T-cell (primary cell): Measurements from ENCODE around the gene ATRNL1. TPM values are rescaled to one million over a fixed set of nuclear protein-coding genes. Genes with fewer than 3 reads are reported as not detected.

ENCODE experiments used
- ATAC-seq, 4 experiments: fragments of 200-7000 bp in 3 of 4; fragments of 150-1000 bp in 1 of 4; cut with Tn5 transposase; replicated peaks in 1 of 4; 1 replicate in 3 of 4; 2 replicates in 1 of 4; pipeline ENCODE4 v1.10.0; 2021; ENCODE audit warnings: moderate library complexity in 3 of 4, mild to moderate bottlenecking in 2 of 4, moderate number of reproducible peaks in 1 of 4
- CTCF ChIA-PET, 2 donors: fragments of 300-600 bp; sonication (Branson Sonifier 250); formaldehyde crosslinking; loops; one replicate each; lab custom pipeline; 2022; ENCODE audit warnings: antibody characterized with exemption in 2 of 2; lab: Charles Lee
- POLR2A ChIA-PET, 2 donors: fragments of 300-600 bp; sonication (Branson Sonifier 250); formaldehyde crosslinking; loops; one replicate each; lab custom pipeline; 2022; ENCODE audit warnings: antibody characterized with exemption in 2 of 2; lab: Charles Lee
- DNase-seq, 35 experiments: peaks; one replicate each; pipeline versions ENCODE4 v3.0.0 to v3.0.0-alpha.2; 2013 to 2023
- H3K27ac ChIP-seq: one replicate; pipeline ENCODE4 v1.5.1; 2013; ENCODE audit warnings: low read length
- H3K27me3 ChIP-seq, 2 experiments: replicated peaks in 1 of 2; 1 replicate in 1 of 2; 2 replicates in 1 of 2; pipeline versions ENCODE4 v1.6.1 to v1.7.0; 2013; ENCODE audit warnings: low read length in 1 of 2, mixed read lengths in 1 of 2; ENCODE audit not compliant: control insufficient read depth in 2 of 2, insufficient read depth in 2 of 2; ENCODE audit errors: extremely low read depth in 1 of 2
- H3K36me3 ChIP-seq, 2 donors: 1 replicate in 1 of 2; 2 replicates in 1 of 2; pipeline versions ENCODE4 v1.6.1 to v1.7.0; 2013; ENCODE audit warnings: low read length in 1 of 2; ENCODE audit not compliant: control insufficient read depth in 2 of 2, insufficient read depth in 1 of 2; ENCODE audit errors: extremely low read depth in 1 of 2
- H3K4me1 ChIP-seq, 2 experiments: 1 replicate in 1 of 2; 2 replicates in 1 of 2; pipeline versions ENCODE4 v1.6.1 to v1.7.0; 2013; ENCODE audit warnings: low read length in 2 of 2, mixed read lengths in 1 of 2; ENCODE audit not compliant: insufficient read depth in 2 of 2, control insufficient read depth in 1 of 2; ENCODE audit errors: extremely low read depth in 1 of 2
- H3K4me3 ChIP-seq, 2 donors: 1 replicate in 1 of 2; 2 replicates in 1 of 2; pipeline versions ENCODE4 v1.5.1 to v1.7.0; 2013; ENCODE audit warnings: mild to moderate bottlenecking in 2 of 2, low read length in 1 of 2, moderate library complexity in 1 of 2; ENCODE audit not compliant: control insufficient read depth in 1 of 2; ENCODE audit errors: extremely low read depth in 1 of 2
- H3K9me3 ChIP-seq: 2 replicates; pipeline ENCODE4 v1.7.0; 2013
- H3K27ac Mint-ChIP-seq, 2 donors: one replicate each; pipeline ENCODE4 v1.8.0; 2020 to 2021; ENCODE audit warnings: mild to moderate bottlenecking in 2 of 2, mixed read lengths in 2 of 2
- H3K27me3 Mint-ChIP-seq, 2 donors: one replicate each; pipeline ENCODE4 v1.8.0; 2021 to 2022; ENCODE audit warnings: mixed read lengths in 2 of 2
- H3K36me3 Mint-ChIP-seq: one replicate; pipeline ENCODE4 v1.8.0; 2021; ENCODE audit warnings: mixed read lengths
- H3K4me1 Mint-ChIP-seq, 3 donors: one replicate each; pipeline ENCODE4 v1.8.0; 2020 to 2022; ENCODE audit warnings: mixed read lengths in 3 of 3, mild to moderate bottlenecking in 1 of 3
- H3K4me3 Mint-ChIP-seq, 3 donors: one replicate each; pipeline ENCODE4 v1.8.0; 2020 to 2022; ENCODE audit warnings: mild to moderate bottlenecking in 3 of 3, mixed read lengths in 3 of 3, moderate library complexity in 3 of 3
- H3K9me3 Mint-ChIP-seq, 3 donors: one replicate each; pipeline ENCODE4 v1.8.0; 2020 to 2022; ENCODE audit warnings: mixed read lengths in 3 of 3
- WGBS: methylation state at CpG from one replicate; pipeline ENCODE4 v1.1.5; 2013; ENCODE audit warnings: missing lambda C conversion rate; ENCODE audit not compliant: insufficient coverage; 5-methylcytosine and 5-hydroxymethylcytosine counted together
- total RNA-seq, 35 experiments: library from RNA in 6 of 35; stranded (reverse) in 6 of 35; fragments of 120-200 nt in 1 of 35; gene quantifications; one replicate each; pipeline versions ENCODE4 v1.2.1 to v1.2.4 and lab custom pipeline; 2013 to 2026

ATRNL1 gene
- total RNA-seq, 5 donors from 2014 or later (not counting 1 experiment from before 2014, with no cell fraction given) = 0.18 to 0.35 (median 0.20) TPM; not detected in 2

- Histone ChIP-seq H3K9me3 (no peaks in the 10 kb centered on the region), H3K27me3 (peaks cover 0 to 4% of the 10 kb centered on the region in 2 experiments), H3K27ac (no peak overlapping the region), H3K4me1 (no peaks in the 10 kb centered on the region), H3K4me3 (no peak overlapping the region), H3K36me3 (no peaks in the 10 kb centered on the region)
- H3K27me3 Mint-ChIP-seq = peaks cover 0 to 14% of the 10 kb centered on the region in 2 donors
- no peaks in the 10 kb centered on the region for H3K4me1 Mint-ChIP-seq
- no peak overlapping the region for H3K27ac Mint-ChIP-seq
- POLR2A ChIA-PET = no interaction called here
- WGBS = 100% methylated on average over 1 of the region's 6 CpGs
- H3K36me3 Mint-ChIP-seq = no peaks in the 10 kb centered on the region
- CTCF ChIA-PET = no interaction called here
- no peak overlapping the region for H3K4me3 Mint-ChIP-seq
- DNase-seq = no peak
- ATAC-seq = no peak
- no peaks in the 10 kb centered on the region for H3K9me3 Mint-ChIP-seq
Observed at GRCh38 chr10:115049318-115049717, 43.8 kb upstream of the ATRNL1 start.

GRCh38 chr10:115049960-115050359, 43.2 kb upstream of the ATRNL1 start:
- WGBS = no CpG with 5 or more reads among the region's 3 CpGs
- Histone ChIP-seq H3K4me1 (no peaks in the 10 kb centered on the region), H3K27me3 (peaks cover 0 to 4% of the 10 kb centered on the region in 2 experiments), H3K36me3 (no peaks in the 10 kb centered on the region), H3K9me3 (no peaks in the 10 kb centered on the region), H3K27ac (no peak overlapping the region), H3K4me3 (no peak overlapping the region)
- Mint-ChIP-seq H3K4me1 (no peaks in the 10 kb centered on the region), H3K4me3 (no peak overlapping the region), H3K9me3 (no peaks in the 10 kb centered on the region), H3K27me3 (peaks cover 0 to 8% of the 10 kb centered on the region in 2 donors), H3K27ac (no peak overlapping the region), H3K36me3 (no peaks in the 10 kb centered on the region)
- no peak for ATAC-seq
- CTCF ChIA-PET = no interaction called here
- POLR2A ChIA-PET = no interaction called here
- no peak for DNase-seq

- H3K36me3 ChIP-seq = no peaks in the 10 kb centered on the region
- H3K9me3 Mint-ChIP-seq = no peaks in the 10 kb centered on the region
- POLR2A ChIA-PET = no interaction called here
- no peak overlapping the region for H3K27ac ChIP-seq
- H3K36me3 Mint-ChIP-seq = no peaks in the 10 kb centered on the region
- H3K4me3 Mint-ChIP-seq = no peak overlapping the region
- no peaks in the 10 kb centered on the region for H3K4me1 Mint-ChIP-seq
- H3K4me1 ChIP-seq = no peaks in the 10 kb centered on the region
- H3K27me3 Mint-ChIP-seq = peaks cover 0 to 8% of the 10 kb centered on the region in 2 donors
- H3K27ac Mint-ChIP-seq = no peak overlapping the region
- no peak for ATAC-seq
- no peak for DNase-seq
- CTCF ChIA-PET = no interaction called here
- H3K9me3 ChIP-seq = no peaks in the 10 kb centered on the region
- peaks cover 0 to 4% of the 10 kb centered on the region in 2 experiments for H3K27me3 ChIP-seq
- WGBS = 88% methylated on average over 2 of the region's 3 CpGs
- no peak overlapping the region for H3K4me3 ChIP-seq
Observed at GRCh38 chr10:115050375-115051010, 42.7 kb upstream of the ATRNL1 start.

- WGBS = 72% methylated on average over 2 of the region's 2 CpGs
- POLR2A ChIA-PET = no interaction called here
- CTCF ChIA-PET = no interaction called here
Observed at GRCh38 chr10:115051216-115051615, 41.9 kb upstream of the ATRNL1 start.

GRCh38 chr10:115052226-115052625, 40.9 kb upstream of the ATRNL1 start:
- Histone ChIP-seq H3K27ac (no peak overlapping the region), H3K4me3 (no peak overlapping the region), H3K36me3 (no peaks in the 10 kb centered on the region), H3K4me1 (no peaks in the 10 kb centered on the region), H3K27me3 (peaks cover 0 to 4% of the 10 kb centered on the region in 2 experiments), H3K9me3 (no peaks in the 10 kb centered on the region)
- Mint-ChIP-seq H3K9me3 (no peaks in the 10 kb centered on the region), H3K36me3 (no peaks in the 10 kb centered on the region), H3K27me3 (peaks cover 0 to 8% of the 10 kb centered on the region in 2 donors), H3K4me3 (no peak overlapping the region), H3K4me1 (no peaks in the 10 kb centered on the region), H3K27ac (no peak overlapping the region)
- POLR2A ChIA-PET = no interaction called here
- CTCF ChIA-PET = no interaction called here
- DNase-seq (no peak), ATAC-seq (no peak)
- no CpG with 5 or more reads among the region's 3 CpGs for WGBS

More at GRCh38 chr10:115051216-115051615, 41.9 kb upstream of the ATRNL1 start:
- Histone ChIP-seq H3K4me1 (no peaks in the 10 kb centered on the region), H3K4me3 (no peak overlapping the region), H3K36me3 (no peaks in the 10 kb centered on the region), H3K27ac (no peak overlapping the region), H3K27me3 (peaks cover 0 to 4% of the 10 kb centered on the region in 2 experiments), H3K9me3 (no peaks in the 10 kb centered on the region)
- no peaks in the 10 kb centered on the region for H3K4me1 Mint-ChIP-seq
- DNase-seq = no peak
- no peak overlapping the region for H3K27ac Mint-ChIP-seq
- H3K36me3 Mint-ChIP-seq = no peaks in the 10 kb centered on the region
- peaks cover 0 to 8% of the 10 kb centered on the region in 2 donors for H3K27me3 Mint-ChIP-seq
- no peaks in the 10 kb centered on the region for H3K9me3 Mint-ChIP-seq
- H3K4me3 Mint-ChIP-seq = no peak overlapping the region
- no peak for ATAC-seq

- DNase-seq = no peak
- POLR2A ChIA-PET = no interaction called here
- peaks cover 0 to 2% of the 10 kb centered on the region in 2 experiments for H3K27me3 ChIP-seq
- no peaks in the 10 kb centered on the region for H3K9me3 ChIP-seq
- Mint-ChIP-seq H3K4me3 (no peak overlapping the region), H3K9me3 (no peaks in the 10 kb centered on the region), H3K4me1 (no peaks in the 10 kb centered on the region), H3K27me3 (peaks cover 0 to 6% of the 10 kb centered on the region in 2 donors), H3K27ac (no peak overlapping the region), H3K36me3 (no peaks in the 10 kb centered on the region)
- H3K4me3 ChIP-seq = no peak overlapping the region
- WGBS = no CpG with 5 or more reads among the region's 1 CpG
- H3K27ac ChIP-seq = no peak overlapping the region
- ATAC-seq = no peak
- no peaks in the 10 kb centered on the region for H3K36me3 ChIP-seq
- no peaks in the 10 kb centered on the region for H3K4me1 ChIP-seq
- CTCF ChIA-PET = no interaction called here
Observed at GRCh38 chr10:115052728-115053127, 40.4 kb upstream of the ATRNL1 start.
